H54 (cell line): ENCODE results near the gene EXOC4.
"Not testable (repeated sequence)": the region's sequence is repeated elsewhere in the genome, so short reads cannot be mapped to it uniquely, and the experiment has no call there.

Experiments used
- DNase-seq: peaks from one replicate; pipeline ENCODE4 v3.0.0; 2011; ENCODE audit warnings: low spot score, mixed read lengths; ENCODE audit not compliant: insufficient read length
- FAIRE-seq: peaks from 3 replicates; lab custom pipeline; 2011; peaks lifted over from hg19 to GRCh38; lab: Jason Lieb, UNC
- POLR2A ChIP-seq: IDR thresholded peaks from 2 replicates; pipeline ENCODE4 v1.6.1; 2011; ENCODE audit warnings: low read depth, mild to moderate bottlenecking, low read length

Gene EXOC4

DNA sequence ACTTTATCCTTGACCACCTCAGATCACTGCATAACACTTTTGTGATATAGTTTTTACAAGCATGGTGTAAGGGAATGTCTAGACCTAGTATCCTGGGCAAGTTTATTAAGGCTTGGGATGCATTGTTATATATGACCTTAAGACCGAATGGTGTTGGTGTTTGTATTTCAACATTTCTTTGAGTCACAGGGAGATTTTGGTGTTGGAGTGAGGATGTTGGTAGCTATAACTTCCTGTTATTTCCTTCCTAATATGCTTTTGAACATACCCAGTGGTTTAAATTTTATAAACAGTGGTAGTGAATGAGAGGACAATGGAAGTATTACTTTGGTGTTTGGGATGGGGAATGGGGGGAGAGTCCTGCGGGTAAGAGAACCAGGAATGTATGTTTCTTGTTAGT, 2.6 kb downstream of the EXOC4 start:
- FAIRE-seq (no peak), DNase-seq (no peak)
- TF ChIP-seq POLR2A, result no peak

DNA sequence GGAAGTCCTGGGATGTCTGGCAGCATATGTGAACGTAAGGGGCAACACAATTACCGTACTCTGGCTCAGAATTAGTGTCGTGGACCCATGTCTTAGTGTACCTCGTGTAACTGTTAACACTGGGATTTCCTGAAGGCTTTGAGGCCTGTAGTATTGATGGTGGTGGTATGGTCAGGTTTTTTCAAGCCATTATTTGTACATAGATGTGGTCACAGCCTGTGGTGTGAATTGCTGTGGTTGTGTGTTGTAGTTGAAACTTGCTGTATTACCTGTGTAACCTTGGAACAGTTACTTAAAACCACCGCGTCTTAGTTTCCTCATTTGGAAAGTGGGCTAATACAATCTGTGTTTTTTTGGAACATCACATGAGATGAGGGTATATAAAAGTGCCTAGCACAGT, 5.3 kb downstream of the EXOC4 start:
- no peak for TF ChIP-seq POLR2A
- FAIRE-seq (no peak), DNase-seq (no peak)

DNA sequence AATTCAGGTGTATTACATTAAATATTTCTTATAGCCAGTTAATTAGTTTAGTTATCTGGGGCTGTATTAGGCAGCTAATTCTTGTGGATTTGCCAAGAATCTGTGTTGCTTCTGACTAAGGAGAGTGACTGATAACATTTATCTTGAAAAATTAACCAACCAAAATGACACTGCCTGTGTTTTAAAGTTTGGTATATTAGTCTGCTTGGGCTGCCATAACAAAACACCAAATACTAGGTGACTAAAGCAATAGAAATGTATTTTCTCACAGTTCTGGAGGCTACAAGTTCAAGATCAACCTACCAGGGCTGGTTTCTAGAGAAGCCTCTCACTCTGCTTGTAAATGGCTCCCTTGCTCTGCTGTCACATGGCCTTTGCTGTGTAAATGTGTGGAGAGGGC, 12.9 kb downstream of the EXOC4 start:
- no peak for TF ChIP-seq POLR2A
- FAIRE-seq (peak; percentile 41), DNase-seq (no peak)

DNA sequence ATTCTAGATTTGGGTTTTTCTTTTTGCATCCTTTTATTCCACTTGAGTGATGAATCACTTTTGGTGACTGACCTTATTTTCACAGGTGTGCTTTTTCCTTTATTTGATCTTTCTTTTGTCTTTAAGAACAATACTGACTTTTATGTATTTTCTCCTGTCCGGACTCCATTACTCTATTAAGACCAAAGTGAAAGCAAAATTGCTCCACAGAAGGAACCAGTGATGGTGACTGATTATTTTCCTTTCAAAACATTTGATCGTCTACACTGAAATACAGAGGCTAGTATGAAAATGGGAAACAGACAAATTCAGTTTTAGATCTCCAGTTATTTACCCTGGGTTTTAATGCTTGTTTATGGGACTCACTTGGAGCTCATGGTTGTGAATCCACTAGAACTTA, 15.5 kb downstream of the EXOC4 start:
- FAIRE-seq, result no peak
- no peak for TF ChIP-seq POLR2A
- no peak for DNase-seq

DNA sequence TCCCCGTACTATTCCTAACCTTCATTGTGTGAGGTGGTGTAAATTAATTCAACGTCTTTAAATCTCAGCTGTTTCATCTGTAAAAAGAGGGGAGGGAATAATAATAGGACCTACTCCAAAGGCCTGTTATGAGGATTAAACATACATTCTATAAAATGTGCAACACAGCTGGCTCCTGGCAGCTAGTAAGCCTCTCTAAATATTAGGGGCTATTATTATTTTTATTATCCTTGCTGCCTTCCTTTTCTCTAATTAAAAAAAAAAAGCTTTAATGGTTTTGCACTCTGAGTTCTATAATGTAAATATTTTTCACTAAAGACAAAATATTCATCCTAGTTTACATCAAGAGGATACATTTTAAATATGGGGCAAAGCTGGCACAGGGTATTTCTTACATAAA, 19.5 kb downstream of the EXOC4 start:
- DNase-seq (no peak), FAIRE-seq (no peak)
- TF ChIP-seq POLR2A, result no peak

DNA sequence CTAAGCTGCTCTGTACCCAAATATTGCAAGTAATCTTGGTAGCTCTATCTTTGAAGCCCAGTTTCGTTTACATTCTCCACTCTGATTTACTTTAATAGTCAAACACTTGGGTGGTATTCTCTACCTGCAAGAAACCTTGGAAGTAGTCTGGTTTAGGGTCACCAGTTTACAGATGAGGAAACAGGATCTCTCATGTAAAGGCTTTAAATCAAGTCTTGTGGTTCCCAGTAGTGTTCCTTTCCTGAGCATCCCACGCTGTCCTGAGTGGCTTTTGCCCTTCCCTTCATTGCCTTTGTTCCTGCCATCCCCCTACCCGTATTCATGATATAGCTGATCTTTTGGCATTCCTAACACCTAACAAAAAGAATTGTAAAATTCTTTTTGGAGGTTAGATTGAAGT, 20.3 kb downstream of the EXOC4 start:
- TF ChIP-seq POLR2A, result no peak
- DNase-seq (no peak), FAIRE-seq (no peak)

DNA sequence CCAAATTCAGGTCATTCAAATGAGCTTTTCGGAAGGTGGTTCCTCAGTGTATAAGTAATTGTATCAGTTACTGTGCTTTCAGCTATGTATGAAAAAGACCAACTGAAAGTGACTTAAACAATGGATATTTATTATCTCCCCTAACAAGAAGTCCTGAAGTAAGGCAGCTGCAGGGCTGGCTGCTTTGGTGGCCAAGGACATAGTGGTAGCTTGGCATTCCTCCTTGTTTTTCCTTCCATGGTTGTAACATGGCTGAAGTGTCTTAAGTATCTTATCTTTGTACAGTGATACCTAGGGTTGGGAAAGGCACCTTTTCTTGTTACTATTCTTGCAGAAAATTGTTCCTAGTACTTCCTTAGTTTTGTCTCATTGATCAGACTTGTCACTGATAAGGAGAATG, 21.4 kb downstream of the EXOC4 start:
- DNase-seq, result no peak
- no peak for FAIRE-seq

DNA sequence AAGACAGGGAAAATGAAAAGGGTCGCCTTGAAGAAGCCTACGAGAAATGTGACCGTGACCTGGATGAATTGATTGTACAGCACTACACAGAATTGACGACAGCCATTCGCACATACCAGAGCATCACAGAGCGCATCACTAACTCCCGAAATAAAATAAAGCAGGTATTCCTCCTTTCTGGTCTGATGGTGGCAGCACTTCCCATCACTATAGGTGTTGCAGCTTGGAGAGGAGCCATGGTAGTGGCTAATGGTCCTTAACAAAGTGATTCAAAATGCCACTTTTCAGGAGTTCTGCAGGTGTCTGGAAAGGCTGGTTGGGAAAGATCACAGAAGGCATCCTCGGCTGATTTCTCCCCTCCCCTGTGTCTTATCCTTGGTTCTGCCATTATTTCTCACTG, 22.1 kb downstream of the EXOC4 start:
- FAIRE-seq (no peak), DNase-seq (no peak)
- no peak for TF ChIP-seq POLR2A

More for the DNA sequence above, 21.4 kb downstream of the EXOC4 start:
- no peak for TF ChIP-seq POLR2A

DNA sequence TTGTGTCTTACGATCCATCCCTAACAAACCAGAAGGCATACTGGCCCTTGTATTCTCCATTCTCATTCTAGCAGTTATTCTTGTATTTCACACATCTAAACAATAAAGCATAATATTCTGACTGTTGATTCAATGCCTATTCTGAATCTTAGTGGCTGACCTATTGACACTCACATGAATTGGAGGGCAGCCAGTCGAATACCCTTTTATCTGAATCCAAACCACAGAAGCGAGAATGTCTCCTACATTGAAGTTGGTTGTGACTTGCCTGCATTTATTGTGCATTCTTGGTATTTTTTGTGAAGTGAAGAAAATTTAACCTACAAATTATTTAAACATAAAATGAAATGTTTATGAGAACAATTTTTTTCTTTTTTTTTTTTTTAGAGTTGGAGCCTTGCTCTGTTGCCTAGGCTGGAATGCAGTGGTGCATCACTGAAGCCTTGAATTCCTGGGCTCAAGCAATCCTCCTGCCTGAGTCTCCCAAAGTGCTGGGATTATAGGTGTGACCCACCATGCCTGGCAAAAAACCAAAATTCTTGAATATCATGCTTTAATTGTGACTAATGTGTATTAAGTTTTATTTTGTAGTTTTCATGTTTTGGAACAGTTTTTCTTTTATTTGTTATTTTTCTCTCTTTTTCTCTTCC, 22.7 kb downstream of the EXOC4 start:
- no peak for TF ChIP-seq POLR2A
- FAIRE-seq, result no peak
- DNase-seq, result no peak

DNA sequence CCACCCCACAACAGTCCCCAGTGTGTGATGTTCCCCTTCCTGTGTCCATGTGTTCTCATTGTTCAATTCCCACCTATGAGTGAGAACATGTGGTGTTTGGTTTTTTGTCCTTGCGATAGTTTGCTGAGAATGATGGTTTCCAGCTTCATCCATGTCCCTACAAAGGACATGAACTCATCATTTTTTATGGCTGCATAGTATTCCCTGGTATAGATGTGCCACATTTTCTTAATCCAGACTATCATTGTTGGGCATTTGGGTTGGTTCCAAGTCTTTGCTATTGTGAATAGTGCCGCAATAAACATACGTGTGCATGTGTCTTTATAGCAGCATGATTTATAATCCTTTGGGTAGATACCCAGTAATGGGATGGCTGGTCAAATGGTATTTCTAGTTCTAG, 26.1 kb downstream of the EXOC4 start:
- not testable (repeated sequence) for FAIRE-seq, DNase-seq

DNA sequence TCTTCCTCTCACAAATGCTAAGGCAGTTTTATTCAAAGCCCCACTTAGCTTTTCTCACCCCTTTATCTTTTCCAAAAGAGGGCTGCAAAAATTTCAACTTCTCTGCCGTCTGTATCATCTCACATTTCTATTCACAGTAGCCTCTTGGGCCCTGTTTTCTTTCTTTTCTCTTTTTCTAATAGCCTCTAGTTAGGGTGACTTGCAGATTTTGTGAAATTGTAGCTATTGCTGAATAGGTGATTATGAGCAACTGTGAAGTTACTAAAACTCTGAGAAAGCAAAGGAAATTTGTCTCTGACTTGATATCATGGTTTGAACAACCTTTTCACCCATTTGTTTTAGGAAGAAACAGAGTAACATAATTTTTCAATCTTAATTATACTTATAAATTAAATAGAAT, 29.2 kb downstream of the EXOC4 start:
- FAIRE-seq (no peak), DNase-seq (no peak)
- no peak for TF ChIP-seq POLR2A

DNA sequence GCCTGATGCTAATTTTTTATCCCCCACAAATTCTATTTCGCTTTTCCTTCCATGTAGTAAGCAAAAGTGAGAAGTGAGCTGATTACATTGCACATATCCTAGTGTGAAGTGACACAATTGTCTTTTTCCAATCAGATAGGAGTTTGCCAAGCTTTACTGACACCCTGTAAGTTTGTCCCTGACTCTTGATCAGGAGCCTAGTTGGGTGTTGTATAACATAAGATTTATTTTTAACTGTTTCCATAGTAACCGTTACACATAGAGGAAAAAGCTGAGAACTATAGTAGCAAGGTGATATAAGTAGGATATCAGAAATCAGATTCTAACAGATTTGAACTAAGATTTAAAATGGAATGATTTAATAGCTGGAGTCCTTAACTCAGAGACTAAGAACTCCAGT, 31.2 kb downstream of the EXOC4 start:
- DNase-seq (no peak), FAIRE-seq (no peak)
- TF ChIP-seq POLR2A, result no peak

DNA sequence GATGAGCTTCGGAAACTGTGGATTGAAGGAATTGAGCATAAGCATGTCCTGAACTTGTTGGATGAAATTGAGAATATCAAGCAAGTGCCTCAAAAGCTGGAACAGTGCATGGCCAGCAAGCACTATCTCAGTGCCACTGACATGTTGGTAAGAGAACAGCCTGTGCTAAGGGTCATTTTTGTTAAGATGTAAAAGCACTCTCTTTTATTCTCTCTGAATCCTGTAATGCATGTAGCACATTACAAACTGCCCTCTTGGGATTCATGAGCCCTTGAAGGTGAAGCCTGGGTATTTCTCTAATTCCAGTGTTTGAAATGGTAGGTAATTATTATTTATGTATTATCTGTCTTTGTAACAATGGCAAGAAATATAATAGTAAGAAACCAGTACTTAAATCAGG, 36.1 kb downstream of the EXOC4 start:
- DNase-seq (no peak), FAIRE-seq (no peak)
- no peak for TF ChIP-seq POLR2A

DNA sequence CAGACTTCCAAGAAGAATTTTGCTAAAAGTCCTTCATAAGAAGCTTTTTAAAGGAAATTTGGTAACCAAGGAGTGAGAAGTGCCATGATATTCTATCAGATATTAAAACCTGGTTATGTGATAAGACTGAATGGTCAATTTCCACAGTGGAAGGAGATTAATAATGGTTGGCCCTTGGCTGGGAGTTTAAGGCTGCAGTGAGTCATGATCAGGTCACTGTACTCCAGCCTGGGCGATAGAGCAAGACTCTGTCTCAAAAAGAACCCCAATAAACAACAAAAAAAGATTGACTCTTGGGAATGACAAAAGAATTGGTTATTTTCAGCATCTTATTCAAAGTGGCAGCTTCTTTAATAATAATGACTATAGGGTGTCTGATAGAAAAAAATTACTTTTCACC, 37.2 kb downstream of the EXOC4 start:
- FAIRE-seq, result peak; percentile 84
- no peak for TF ChIP-seq POLR2A
- DNase-seq, result no peak

DNA sequence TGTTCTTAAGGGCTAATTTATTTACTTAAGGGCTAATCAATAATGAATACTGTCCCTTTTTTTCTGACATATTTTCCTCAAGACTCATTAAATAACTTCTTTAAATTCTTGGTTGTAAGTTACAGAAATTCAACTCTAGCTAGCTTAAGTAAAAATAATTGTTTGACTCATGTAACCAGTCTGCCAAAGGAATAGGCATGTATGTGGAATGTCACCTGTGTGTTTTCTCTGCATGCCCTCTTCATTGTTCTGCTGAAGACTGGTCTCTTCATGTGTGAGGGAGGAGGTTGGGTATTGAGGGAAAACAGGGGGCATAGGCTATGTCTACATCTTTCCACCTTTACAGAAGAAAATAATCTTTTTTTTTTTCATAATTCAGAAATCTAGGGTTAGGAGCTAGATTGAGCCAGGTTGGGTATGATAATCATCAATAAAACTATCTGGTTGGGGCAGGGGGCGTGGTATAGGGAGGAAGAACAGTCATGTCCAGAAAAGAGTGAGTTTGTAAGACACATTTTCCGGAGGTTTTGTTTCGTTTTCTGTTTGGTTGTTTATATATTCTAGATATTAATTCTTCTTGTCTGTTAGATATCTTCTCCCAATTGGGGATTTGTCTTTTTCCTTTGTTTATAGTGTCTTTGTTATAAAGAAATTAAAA, 37.9 kb downstream of the EXOC4 start:
- no peak for TF ChIP-seq POLR2A
- no peak for FAIRE-seq
- no peak for DNase-seq
